ENCODE results near the gene C11orf68.

- TF ChIP-seq POLR2A (IDR thresholded peaks at IDR 0.05) (no peak), CTCF (IDR thresholded peaks at IDR 0.05) (no peak)
These were observed 26.1 kb downstream of the C11orf68 start for GRCh38 chr11:65892661-65893317.
